Stimulated activated CD4-positive, alpha-beta T cell treated with anti-CD3 and anti-CD28 coated beads, Interleukin-2, amount 100 ng/mL, for 24 hours (primary cell): Measurements from ENCODE around the gene SUSD6.

Experiments
- DNase-seq, 2 donors: peaks; one replicate each; pipeline ENCODE4 v3.0.0-alpha.2; 2020

The SUSD6 gene

DNA sequence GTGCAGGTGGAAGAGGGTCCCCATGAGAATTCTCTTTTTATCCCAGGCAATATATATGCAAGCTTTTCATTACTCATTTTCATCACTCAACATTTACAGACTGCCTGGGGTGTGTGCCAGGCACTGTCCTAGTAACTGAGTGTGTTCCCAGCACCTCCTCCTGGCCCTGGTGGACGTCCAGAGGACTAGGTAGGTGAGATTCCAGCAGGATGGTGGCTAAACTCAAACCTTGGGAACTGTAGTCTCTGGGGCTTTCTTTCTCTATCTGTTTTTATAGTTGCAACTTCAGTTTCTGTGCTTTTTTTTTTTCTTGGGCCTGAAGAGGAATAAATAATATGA, 63.8 kb downstream of the SUSD6 start:
- no peak for DNase-seq

GRCh38 chr14:69675877-69676416, 64.6 kb downstream of the SUSD6 start:
- DNase-seq = no peak

DNA sequence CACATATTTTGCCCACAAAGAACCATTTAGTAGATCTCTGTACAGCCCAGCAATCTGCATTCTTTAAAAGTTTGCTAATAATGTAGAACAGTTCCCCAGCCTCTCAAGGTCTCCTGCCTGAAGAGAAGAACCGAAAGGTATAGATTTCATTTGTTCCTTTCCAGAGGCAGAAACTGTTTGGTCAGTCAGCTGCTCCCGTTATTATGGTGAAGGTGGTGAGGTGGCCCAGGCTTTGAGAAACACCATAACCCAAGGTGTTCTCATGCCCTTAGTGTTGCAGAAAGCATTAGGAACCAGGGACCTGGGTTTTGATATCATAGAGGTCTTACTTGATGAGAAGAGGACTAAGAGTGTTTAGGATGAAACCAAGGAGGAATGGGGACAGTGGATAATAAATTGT, 65.3 kb downstream of the SUSD6 start:
- no peak for DNase-seq

- no peak for DNase-seq
Observed at GRCh38 chr14:69680297-69680696, 68.9 kb downstream of the SUSD6 start.

DNA sequence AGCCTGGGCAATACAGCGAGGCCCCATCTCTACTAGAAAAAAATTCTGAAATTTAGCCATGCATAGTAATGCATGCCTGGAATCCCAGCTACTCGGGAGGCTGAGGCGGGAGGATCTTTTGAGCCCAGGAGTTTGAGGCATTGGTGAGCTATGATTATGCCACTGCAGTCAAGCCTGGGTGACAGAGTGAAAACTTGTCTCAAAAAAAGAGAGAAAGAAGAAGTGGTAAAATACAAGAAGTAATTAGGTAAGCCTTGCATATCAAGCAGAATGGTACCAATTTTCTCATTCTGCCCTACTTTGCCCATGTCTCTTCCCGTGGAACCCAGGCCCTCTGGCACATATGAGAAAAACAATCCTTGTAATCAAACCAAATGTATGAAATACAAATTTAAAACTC, 70.7 kb downstream of the SUSD6 start:
- no peak for DNase-seq

DNA sequence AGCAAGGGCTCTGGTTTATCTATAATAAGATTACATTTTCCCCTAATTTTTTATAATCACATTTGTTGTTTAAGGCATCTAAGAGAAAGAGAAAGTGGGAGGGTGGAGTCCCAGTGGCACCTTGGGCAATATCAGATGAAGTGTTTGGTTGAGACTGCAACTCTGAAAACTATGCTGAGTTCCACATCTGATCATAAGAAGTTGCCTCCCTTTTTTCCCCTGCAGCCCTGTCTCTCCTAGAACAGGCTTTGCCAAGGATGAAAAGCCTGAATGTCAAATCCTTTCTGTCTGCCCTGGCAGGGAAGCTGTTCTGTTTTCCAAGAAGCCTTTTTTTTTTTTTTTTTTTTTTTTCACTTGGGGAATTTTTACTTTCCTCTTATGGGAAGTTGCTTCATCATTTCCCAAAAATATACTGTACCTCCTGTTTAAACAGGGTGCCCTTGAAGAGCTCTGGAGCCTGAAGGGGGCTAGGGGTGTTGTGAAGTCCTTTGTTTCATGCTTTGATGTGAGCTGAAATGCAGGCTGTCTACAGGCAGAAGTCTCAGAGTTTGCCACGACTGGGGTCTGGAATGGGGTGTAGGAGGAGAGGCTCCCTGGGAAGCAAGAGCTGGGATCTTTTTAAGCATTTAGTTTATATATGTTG, 71.3 kb downstream of the SUSD6 start:
- DNase-seq = no peak

- DNase-seq = no peak
Observed at GRCh38 chr14:69683971-69684370, 72.6 kb downstream of the SUSD6 start.

DNA sequence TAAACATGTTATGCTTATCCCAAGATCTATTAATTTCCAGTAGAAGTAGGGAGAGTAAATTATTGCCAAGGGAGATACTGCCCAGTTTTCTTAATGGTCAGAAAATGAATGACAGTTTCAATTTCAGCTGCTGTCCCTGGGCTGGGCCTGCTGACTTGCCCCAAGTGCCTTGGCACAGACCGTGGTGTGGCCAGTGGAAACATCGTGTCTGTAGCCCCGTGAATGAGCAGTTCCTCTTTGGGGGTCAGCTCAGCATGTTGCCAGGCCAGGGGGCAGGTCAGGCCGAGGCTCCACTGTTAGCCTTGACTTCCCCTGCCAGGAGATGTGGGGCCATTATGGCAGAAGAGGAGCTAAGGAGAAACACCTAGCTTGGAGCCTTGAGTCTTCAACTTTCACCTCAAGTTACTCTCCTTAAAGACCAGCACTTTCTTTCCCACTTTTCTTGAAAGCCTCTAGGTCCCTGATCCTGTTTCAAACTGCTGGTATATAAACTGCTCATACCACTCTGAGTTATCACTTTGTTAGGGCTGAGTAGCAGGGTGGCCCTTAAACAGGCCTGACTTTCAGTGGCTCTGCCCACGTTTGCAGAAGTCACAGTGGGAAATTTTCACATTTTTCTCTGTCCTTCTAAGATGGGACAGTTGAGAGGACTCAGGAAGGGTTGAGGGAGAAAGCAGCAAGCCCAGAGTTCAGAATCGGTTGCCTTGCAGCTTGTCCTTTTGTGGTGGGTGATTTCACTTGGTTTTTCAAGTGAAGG, 73.2 kb downstream of the SUSD6 start:
- no peak for DNase-seq

GRCh38 chr14:69685218-69685616, 73.8 kb downstream of the SUSD6 start:
- peak; percentile 61 to 79 for DNase-seq

GRCh38 chr14:69685716-69686115, 74.3 kb downstream of the SUSD6 start:
- peak; percentile 48 to 59 for DNase-seq

DNA sequence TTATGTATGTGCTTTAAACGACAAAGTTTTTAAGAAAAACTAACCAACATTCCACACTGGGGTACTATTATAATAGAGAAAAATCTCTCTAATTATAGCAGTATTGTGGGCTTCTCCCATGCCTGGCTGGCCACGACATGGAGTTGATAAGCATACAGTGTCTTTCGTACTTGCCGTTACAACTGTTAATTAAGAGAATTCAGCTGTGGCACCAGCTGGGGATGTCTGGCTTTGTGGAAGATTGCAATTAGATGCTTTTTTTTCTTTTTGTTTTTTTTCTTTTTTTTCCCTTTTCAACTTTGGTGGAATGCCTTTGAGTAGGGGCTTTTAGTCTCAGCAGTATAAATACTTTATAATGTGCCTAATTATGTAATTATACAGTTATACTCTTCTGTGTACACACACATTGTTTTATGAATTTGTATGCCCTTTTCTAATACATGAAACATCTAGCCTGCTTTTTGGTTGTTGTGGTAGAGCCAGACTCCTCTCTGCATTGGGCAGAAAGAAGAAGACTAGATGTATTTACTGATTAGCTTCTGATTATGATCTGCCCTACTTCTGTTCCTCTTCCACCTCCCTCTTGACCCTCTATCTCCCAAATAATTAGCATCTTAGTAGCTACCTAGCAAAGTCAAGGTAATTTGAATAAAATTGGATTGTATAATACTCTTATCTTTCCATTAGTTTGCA, 76.4 kb downstream of the SUSD6 start:
- no peak for DNase-seq

DNA sequence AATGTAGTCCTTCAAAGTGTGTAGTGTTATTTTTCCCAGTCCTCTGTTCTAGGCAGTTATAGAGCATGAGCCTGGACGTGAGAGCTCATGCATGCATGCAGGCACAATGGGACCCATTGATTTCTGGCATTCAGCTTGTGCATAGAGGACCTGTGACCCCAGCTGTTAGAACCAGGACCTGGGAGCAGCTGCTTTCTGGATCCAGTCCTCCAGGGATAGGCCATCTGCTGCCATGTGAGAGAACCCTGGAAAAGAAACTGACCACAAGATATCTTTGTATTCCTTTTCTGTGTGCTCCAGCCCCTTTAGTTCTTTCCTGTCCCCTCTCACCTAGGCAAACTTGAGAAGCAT, 76.9 kb downstream of the SUSD6 start:
- no peak for DNase-seq

GRCh38 chr14:69690042-69690441, 78.6 kb downstream of the SUSD6 start:
- no peak for DNase-seq

- no peak for DNase-seq
Observed at GRCh38 chr14:69692594-69692993, 81.2 kb downstream of the SUSD6 start.

GRCh38 chr14:69693145-69693544, 81.7 kb downstream of the SUSD6 start:
- no peak for DNase-seq

GRCh38 chr14:69693801-69694729, 82.7 kb downstream of the SUSD6 start:
- DNase-seq = no peak

DNA sequence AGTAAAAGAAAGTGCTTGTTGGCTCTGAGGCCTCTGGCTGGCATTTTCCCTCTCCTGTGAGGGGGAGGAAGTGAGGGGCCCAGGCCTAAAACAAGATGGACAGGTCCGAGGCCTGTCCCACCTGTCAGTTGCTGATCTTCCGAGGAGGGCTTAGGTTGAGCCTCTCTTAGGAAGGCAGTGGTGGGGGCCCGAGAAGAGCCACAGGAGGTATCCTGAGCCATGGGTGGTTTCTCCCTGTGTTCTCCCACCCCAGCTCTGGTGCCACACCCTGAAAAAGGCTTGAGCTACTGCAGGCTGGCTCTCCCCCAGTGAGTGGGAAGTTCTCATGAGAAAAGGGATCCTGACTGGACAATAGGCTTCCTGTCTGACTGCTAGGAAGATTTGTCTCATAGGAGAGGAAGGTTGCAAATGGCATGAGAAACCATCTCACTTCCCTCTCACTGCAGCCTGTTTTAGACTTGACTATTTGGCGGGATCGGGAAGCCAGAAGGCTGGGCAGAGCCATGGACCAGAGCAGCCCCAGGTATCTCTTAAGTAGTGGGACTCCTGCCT, 83.4 kb downstream of the SUSD6 start:
- DNase-seq = no peak

DNA sequence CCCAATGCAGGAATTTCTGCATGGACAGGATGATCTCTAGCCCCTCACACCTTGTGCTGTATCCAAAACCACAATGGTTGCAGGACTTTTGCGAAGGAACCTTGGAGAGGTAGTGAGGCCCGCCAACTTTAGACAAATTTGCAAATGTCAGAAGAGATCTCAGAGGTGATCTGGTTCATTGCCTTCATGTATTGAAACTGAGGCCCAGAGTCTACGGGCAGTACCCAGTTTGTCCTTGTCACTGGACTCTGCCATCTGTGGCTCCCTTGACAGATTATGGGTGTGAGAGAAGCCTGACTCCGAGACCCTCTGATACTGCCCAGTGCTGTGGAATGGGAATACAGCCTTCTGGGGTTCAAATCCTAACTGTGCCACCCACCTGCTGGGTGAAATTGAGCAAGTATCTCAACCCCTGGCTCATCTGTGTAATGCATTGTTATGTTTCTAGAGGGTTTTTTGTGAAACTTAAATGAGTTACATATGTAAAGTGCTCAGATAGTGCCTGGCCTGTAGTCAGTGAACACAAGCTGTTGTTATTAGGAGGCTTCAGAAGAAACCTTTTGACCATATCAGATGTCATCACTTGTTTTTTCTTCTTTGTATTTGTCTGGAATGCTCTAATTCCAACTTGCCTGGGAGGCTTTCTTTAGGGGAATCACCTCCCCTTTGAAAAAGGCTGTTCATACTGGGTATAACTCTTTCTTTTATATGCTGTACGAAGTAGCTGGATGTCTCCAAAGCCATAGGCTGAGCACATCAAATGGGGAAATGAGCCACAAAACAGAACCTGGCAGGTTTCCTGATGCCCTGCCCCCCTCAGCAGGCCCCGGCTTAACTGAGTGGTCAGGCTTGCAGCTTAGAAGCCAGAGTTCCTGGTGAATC, 84.2 kb downstream of the SUSD6 start:
- no peak for DNase-seq

GRCh38 chr14:69696204-69696527, 84.8 kb downstream of the SUSD6 start:
- no peak for DNase-seq

GRCh38 chr14:69696633-69697557, 85.5 kb downstream of the SUSD6 start:
- DNase-seq = no peak

DNA sequence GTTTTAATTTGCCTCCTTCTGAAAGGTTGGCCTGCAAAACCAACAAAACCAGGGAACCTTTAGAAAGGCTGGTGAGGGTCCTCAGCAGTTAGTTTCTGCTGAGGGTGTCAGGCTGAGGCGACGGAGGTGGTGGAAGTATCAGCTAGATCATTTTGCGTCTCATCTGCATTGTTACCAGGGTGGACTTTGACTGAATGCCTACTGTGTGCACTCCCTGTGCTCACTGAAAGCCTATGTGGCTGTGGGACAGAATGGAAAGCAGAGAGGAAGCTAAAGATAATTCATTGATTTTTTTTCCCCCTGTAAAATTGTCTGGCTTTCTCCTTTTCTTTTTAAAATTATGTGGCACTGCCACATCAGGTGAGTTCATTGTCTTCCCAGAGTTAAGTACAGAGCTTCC, 87.2 kb downstream of the SUSD6 start:
- DNase-seq = no peak
